NCI-H82 (cell line): ENCODE results near the gene ZNF700.
"Not testable (repeated sequence)": the region's sequence is repeated elsewhere in the genome, so short reads cannot be mapped to it uniquely, and the experiment has no call there.

ENCODE experiments used
- DNase-seq: peaks from one replicate; lab custom pipeline; 2025; lab: John Stamatoyannopoulos, UW

ZNF700 gene

DNA sequence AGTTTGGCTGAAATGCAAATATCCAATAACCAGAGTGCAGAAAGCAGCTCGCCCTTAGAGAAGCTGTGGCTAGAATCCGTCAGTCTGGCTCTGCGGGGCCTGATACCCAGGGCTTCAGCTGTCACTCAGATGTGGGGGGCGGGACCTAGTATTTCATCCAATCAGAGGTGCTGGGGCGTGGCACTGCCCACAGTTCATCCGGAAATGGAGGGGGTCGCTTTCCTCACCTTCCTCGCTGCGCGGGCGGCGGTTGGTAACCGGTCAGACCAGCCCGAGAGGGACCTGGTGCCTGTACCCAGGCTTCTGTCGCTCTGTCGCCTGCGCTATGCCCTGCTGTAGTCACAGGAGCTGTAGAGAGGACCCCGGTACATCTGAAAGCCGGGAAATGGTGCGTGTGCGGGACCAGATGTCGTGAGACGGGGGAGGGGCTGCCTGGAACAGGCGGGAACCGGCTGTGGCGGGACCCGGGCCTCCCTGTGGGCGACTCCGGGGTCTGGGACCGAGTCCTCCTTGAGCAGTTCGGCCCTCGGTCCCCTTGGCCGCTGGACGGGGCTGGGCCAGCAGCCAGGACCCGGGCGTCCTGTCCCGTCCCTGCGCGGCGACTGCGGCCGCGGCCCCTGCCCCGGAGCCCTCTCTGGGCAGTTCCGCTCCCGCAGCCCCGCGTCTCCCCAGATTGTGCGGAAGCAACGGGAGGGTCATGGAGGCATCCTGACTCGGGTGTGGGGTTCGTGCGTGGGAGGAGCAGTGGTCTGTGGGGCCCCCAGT, at the start of gene ZNF700:
Gene ZNF700 (plus strand): TSS at position 222 of the 765 bp plus-strand sequence. CDS start 104 bp downstream, at position 326.
- peak; percentile 95 for DNase-seq

DNA sequence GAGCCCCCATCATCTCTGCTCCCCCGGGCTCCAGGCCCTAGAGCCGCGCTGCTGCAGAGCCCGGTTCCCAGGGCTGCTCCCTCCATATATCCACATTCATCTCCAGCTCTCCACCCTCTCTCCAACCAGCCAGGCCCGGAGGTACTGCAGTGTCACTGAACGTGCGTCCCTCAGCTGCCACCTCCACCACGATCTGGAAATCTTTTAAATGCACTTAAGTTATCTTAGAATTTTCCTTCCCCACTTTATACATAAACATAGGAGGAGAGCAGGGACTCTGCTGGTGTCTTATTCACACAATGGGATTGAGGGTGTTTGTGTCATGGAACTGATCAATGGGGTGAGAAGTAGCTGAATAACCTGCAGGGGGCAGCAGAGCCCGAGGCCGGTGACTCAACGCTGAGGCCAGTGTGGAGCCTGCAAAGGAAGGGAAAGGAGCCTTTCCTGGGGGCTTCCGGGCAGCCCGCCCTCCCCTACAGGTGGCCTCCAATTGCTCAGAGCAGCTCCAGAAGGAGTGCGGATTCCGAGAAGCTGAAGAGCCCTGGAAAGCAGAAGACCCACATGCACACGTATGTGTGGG, 45.1 kb upstream of the ZNF700 start:
- peak; percentile 17 for DNase-seq

DNA sequence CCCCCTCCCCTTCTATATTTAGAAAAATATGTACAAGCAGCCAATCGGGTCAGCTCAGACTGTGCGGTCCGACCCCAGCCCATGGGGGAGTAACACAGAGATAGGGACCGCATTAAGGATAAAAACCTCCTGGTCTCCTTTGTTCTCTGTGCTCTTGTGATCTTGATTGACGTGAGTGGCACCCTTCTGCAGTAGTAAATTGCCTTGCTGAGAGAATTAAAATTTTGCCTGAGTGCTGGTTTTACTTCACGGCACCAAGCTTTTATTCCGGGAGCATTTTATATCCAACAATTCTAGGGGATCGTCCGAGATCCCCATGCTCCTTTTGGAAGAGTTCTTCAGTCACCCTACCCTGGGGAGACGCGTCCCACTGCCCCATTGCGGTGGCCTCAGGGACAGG, 44.3 kb upstream of the ZNF700 start:
- no peak for DNase-seq

DNA sequence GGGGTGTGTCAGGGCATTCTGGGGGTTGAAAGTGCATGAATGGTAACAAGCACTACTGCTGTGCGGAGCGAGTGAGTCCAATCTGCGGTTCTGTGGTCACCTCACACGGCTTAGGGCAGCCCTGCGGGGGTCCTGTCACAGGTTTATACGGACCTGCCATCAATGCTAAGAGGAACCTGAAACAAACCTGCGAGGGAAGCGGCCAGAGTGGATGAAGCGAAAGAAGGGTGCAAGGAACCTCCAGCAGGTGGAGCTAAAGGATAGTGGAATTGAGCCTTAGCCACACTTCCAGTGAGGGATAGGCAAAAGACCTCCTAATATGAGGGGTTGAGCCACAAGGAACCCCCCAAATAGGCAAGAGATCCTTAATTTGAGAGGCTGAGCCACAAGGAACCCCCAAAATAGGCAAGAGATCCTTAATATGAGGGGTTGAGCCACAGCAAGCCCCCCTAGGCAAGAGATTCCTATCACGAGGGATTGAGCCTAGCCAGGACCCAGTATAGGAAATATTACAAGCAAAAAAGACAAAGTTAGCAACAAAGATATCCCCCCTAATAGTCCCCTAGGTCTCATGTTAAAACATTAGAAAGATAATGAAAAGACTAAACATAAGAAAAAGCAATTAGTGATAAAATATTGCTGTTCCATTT, 43.6 kb upstream of the ZNF700 start:
- DNase-seq, result peak; percentile 74

DNA sequence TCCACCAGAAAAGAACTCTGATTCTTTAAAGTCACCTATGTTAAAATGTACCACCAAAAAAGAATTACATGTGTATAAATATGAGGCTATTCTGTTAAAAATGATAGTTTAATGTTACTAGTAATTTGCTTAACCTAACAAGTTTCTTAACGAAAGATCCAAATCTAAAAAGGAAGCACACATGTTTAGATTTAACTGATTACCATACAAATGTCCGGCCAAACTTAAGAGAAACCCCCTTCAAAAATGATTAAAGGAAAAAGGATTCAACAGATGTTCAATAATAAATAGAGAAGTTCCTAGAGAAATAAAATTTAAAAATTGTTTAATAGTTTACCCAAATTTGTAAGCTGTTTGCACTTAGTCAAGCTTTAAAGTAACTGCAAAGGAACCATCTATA, 42.3 kb upstream of the ZNF700 start:
- no peak for DNase-seq

DNA sequence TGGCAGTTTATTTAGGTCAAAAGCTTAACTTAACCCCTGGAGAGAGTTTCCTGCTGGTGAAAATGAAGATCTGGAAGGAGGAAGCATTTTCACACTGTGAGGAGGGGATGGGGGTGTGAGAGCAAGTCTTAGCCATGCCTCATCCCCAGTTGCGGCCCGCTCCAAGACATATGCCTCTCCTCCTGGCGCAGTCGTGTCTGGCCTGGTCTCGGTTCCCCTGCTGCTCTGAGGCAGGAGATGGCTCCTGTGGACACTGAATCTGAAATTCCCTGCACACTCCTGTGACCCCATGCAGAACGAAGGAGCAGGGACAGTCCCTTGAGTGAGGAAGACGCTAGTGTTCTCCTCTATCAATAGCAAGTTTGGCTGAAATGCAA, 37.7 kb upstream of the ZNF700 start:
- DNase-seq, result no peak

DNA sequence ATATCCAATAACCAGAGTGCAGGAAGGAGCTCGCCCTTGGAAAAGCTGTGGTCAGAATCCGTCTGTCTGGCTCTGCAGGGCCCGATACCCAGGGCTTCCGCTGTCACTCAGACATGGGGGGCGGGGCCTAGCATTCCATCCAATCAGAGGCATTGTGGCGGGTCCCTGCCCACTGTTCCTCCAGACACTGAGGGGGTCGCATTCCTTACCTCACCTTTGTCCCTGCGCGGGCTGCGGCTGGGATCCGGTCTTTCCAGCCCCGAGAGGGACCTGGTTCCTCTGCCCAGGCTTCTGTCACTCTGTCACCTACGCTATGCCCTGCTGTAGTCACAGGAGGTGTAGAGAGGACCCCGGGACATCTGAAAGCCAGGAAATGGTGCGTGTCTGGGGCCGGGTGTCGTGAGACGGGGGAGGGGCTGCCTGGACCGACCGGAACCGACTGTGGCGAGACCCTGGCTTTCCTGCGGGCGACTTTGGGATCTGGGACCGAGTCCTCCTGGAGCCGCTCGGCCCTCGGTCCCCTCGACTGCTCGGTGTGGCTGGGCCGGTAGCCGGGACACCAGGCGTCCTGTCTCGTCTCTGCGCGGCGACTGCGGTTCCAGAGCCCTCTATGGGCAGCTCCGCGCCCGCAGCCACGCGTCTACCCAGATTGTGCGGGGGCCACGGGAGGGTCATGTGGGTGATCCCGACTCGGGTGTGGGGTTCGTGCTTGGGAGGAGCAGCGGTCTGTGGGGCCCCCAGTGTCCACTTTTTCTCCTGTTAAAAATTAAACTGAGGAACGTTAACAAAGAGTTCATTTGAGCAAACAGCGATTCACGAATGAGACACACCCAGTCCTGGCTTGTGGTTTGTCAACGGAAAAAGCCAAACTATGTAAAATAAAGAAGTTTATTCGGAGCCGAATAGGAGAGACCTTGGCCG, 37.0 kb upstream of the ZNF700 start, which contains the start of gene ZNF69:
Gene ZNF69 (plus strand): TSS at position 172 of the 921 bp plus-strand sequence. CDS start 142 bp downstream, at position 314.
- DNase-seq, result peak; percentile 72

DNA sequence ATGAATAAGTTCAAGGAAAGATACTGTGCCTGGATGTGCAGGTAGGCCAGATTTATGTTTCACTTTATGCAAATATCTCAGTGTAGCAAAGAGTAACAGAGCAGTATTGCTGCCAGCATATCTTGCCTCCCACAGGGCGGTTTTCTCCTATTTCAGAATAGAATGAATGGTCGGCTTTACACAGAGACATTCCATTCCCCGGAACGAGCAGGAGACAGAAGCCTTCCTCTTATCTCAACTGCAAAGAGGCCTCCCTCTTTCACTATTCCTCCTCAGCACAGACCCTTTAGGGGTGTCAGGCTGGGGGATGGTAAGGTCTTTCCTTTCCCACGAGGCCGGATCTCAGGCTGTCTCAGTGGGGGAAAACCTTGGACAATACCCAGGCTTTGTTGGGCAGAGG, 35.0 kb upstream of the ZNF700 start:
- DNase-seq, result not testable (repeated sequence)

DNA sequence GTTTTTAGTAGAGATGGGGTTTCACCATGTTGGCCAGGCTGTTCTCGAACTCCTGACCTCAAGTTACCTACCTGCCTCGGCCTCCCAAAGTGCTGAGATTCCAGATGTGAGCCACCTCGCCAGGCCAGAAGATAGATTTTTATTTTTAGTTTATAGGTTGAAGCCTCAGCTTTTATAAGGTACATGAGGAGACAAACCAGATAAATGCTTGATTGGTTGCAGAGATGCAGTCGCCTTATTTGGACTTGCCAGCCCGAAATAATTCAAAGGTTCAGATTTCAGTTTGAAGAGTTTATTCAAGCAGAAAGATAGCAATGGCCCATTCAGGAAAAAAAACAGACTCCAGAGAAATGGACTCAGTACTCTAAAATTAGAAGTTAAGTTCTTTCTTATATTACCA, 34.3 kb upstream of the ZNF700 start:
- DNase-seq, result no peak

DNA sequence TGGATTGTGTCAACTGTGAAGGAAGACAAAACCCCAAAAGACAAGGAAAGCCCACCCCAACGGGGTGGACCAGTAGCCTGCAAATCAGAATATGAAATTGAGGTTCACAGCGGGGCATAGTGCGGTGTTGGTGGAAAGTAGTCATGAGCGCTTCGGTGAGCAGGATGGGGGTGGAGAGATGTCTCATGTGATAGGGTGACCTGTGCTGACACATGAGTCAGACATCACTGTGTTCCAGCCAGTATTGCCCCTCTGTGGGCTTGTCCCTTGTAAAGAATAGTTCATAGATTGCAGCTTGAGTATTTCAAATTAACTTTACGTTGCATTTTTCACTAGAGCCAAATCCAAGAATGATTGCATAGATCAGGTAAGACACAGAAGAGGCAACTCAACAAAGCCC, 30.1 kb upstream of the ZNF700 start:
- DNase-seq, result no peak

DNA sequence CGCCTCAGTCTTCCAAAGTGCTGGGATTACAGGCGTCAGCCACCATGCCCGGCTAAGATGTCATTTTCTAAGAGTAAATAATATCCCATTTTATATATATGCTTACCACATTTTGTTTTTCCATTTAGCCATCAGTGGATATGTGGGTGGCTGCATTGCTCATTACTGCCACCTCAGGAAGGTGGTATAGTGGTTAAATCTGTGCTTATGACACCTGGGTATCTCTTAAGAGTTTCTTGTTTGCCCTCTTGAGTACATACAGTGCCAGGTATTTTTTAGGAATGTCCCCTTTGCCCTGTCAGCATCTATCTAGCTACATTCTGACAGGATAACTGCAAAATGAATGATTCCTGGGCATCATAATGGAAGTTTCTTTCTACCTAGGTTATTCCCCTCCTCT, 22.7 kb upstream of the ZNF700 start:
- DNase-seq, result no peak

DNA sequence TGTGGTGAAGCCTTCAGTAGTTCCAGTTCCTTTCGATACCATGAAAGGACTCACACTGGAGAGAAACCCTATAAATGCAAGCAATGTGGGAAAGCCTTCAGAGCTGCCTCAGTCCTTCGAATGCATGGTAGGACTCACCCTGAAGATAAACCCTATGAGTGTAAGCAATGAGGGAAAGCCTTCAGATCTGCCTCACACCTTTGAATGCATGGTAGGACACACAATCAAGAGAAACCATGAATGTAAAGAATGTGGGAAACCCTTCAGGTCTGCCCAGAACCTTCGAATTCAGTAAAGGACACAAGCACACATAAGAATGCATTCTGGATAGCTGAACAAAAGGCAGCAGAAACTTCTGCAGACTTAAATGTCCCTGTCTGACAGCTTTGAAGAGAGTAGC, 19.0 kb upstream of the ZNF700 start:
- DNase-seq, result no peak

DNA sequence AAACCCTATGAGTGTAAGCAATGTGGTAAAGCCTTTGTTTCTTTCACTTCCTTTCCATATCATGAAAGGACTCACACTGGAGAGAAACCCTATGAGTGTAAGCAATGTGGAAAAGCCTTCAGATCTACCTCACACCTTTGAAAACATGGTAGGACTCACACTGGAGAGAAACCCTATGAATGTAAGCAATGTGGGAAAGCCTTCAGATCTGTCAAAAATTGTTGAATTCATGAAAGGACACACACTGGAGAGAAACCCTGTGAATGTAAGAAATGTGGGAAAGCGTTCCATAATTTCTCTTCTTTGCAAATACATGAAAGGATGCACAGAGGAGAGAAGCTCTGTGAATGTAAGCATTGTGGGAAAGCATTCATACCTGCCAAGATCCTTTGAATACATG, 13.0 kb upstream of the ZNF700 start:
- DNase-seq, result not testable (repeated sequence)

DNA sequence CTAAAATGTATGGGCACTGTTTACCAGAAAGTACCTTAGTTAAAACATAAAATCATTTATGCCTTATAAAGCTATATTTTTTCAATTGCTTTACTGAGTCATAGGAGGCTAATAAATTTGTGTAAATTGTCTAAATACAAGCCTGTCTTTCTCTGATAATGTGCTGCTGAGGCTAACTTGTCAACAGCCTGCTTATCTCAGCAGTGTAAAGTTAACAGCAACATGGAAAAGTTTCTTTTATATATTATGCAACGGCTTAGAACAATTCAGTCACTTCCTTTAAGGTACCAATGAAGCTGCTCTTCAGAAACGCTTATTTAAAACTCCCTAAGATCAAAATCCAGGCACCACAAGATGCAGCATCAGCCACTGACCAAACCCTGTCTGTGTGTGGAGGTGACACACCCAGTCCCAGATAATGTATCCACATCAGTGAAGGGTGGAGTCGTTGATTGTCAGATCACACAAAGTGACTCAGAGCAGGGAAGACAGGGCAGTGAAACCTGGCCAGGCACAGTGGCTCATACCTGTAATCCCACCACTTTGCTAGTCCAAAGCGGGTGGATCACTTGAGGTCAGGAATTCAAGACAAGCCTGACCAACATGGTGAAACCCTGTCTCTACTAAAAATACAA, 10.4 kb upstream of the ZNF700 start:
- DNase-seq, result not testable (repeated sequence)

DNA sequence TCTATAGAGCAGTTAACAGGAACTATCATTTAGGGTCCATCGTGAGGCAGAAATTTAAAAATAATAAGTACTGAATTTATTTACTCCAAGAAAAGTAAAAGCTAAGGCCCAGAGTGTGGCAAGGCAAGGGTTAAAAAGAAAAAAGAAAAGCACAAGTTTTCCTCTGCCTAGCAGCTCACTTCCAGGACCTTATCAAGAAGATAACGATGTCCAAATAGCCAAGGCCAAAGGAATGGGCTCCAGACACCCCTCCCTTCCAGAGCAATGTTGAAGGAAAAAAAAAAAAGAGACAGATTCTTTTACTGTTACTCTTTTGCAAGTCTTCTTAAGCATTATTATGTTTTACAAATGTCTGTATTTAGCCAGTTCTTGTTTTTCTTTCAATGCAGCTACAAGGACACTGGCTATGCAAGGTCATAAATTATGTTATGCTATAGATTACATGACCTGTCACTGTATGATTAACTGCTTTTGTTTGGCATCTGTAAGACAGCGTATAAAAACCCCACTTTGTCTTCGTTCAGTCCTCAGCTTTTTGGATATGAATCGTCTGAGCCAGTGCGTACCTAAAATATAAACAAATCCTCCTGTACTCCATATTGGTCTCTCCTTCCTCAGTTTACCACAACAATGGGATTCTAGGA, 2.9 kb upstream of the ZNF700 start:
- no peak for DNase-seq

DNA sequence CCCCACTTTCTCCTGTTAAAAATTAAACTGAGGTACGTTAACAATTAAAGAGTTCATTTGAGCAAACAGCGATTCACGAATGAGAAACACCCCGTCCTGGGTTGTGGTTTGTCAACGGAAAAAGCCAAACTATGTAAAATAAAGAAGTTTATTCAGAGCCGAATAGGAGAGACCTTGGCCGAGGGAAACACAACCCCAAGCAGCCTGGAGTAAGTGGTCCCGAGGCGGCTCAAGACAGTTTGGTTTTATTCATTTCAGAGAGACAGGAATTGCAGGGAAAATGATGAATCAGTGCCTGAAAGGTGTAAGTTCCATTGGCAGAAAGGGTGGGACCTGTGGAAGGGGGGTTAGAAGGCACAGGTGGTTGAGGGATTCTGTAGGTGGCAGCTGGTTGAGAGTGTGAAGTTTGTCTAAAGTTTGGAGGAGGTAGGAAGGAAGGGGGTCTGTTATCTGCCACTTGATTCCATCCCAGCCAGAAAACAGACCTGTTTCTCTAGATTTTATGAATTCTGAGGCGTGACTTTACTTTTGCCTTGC, 812 bp downstream of the ZNF700 start:
- not testable (repeated sequence) for DNase-seq

DNA sequence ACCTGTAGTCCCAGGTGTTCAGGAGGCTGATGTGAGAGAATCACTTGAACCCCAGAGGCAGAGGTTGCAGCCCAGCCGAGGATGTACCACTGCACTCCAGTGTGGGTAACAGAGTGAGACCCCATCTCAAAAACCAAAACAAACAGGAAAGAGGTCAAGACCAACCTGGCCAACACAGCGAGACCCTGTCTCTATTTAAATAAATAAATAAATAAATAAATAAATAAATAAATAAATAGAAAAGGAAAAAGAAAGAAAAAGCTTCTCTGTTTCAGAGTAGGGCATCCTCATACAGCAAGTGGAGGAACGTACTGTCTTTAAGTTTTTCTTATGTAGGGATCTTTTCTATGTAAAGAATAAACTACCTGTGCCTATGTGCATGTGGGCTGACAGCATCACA, 2.3 kb downstream of the ZNF700 start:
- DNase-seq, result no peak

DNA sequence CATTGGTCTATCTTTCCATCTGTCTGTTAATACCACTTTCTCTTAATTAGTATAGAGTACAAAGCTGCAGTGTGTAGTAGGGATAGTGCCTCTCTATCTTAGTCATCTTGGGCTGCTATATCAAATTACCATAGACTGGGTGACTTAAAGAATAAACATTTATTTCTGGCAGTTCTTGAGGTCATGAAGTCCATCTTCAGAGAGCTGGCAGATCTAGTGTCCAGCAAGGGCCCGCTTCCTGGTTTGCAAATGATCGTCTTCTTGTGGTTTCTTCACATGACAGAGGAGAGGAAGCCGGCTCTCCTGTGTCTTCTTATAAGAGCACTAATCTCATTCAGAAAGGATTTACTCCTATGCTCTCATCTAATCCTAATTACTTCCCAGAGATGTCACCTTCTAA, 6.1 kb downstream of the ZNF700 start:
- DNase-seq, result peak; percentile 50

DNA sequence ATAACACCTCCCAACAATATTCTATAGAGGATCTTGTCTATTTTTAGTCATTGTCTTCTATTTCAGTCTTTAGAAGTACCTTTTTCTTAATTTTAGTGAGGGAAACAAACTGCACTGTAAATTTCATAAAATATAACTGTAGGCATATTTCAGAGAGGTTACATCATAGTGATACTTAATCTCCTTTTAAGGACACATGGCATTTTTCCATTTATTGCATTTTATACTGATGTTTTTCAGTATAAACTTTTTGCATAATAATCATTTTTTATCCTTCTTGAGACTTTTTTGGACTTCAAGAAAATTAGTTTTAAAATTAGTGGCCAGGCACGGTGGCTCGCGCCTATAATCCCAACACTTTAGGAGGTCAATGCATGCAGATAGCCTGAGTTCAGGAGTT, 6.6 kb downstream of the ZNF700 start:
- DNase-seq, result no peak

DNA sequence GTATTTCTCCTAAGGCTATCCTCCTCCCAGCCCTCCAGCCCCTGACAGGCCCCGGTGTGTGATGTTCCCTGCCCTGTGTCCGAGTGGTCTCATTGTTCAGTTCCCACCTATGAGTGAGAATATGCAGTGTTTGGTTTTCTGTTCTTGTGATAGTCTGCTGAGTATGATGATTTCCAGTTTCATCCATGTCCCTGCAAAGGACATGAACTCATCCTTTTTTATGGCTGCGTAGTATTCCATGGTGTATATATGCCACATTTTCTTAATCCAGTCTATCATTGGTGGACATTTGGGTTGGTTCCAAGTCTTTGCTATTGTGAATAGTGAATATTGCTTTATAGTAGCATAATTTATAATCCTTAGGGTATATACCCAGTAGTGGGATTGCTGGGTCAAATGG, 10.9 kb downstream of the ZNF700 start:
- DNase-seq, result not testable (repeated sequence)

DNA sequence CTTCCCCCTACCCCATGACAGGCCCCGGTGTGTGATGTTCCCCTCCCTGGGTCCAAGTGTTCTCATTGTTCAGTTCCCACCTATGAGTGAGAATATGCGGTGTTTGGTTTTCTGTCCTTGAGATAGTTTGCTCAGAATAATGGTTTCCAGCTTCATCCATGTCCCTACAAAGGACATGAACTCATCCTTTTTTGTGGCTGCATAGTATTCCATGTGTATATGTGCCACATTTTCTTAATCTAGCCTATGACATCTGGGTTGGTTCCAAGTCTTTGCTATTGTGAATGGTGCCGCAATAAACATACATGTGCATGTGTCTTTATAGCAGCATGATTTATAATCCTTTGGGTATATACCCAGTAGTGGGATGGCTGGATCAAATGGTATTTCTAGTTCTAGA, 13.5 kb downstream of the ZNF700 start:
- DNase-seq, result not testable (repeated sequence)
